Measurements from ENCODE around the gene NUDT8. TPM values are rescaled to one million over a fixed set of nuclear protein-coding genes. Genes with fewer than 3 reads are reported as not detected.

The NUDT8 gene
- total and polyA plus RNA-seq, 9 of the 15 experiments (the other 6 are each of a cell fraction or from before 2014, with no cell fraction given): 0.23 to 27.8 (median 5.0) TPM

- H2AFZ ChIP-seq (ENCODE audit: low read depth, low read length): peak overlapping the region; percentile 41; the same call in 1 of the 2 replicates
- 3% methylated on average over 7 of the region's 7 CpGs for WGBS (ENCODE audit: insufficient coverage, low coverage, missing lambda C conversion rate)
- H3K36me3 ChIP-seq (ENCODE audit: control insufficient read depth, insufficient read depth, low read length): no peaks in the 10 kb centered on the region
- H3K4me1 ChIP-seq (replicated peaks in 1 of 2; ENCODE audit: control insufficient read depth in 2 of 2, insufficient read depth in 2 of 2, low read length in 2 of 2): peaks cover 45% of the 10 kb centered on the region in 2 experiments
- intact Hi-C loops (cut with micrococcal nuclease): no loop called here
- no peaks in the 10 kb centered on the region for H3K9me1 ChIP-seq (ENCODE audit: control insufficient read depth, insufficient read depth, low read length)
- peak in 2 of 4 experiments; percentile 65 to 89 for DNase-seq (ENCODE audit: extremely low read depth in 1 of 4, low spot score in 3 of 4)
- peak overlapping the region; percentile 59 for H3K27ac ChIP-seq (ENCODE audit: extremely low read depth, low read depth, low read length)
- peak overlapping the region; percentile 51 for H3K4me2 ChIP-seq (ENCODE audit: insufficient read depth, low read length)
- H3K9ac ChIP-seq (ENCODE audit: insufficient read depth in 1 of 2, low read depth in 2 of 2, low read length in 2 of 2): peak overlapping the region in 1 of 2 experiments; percentile 18; a peak in 1 of 4 replicates
- no peaks in the 10 kb centered on the region for H3K27me3 ChIP-seq (ENCODE audit: control insufficient read depth in 2 of 2, insufficient read depth in 2 of 2, low read length in 2 of 2)
- ChIA-PET CTCF (ENCODE audit: low intra/inter-chr PET ratio) (no interaction called here), POLR2A (interaction anchor here (0.6 to 3.9 kb wide), 4 partner anchors 10 to 487 kb away, joined by 4 to 15 read pairs (median 10); no protein-coding TSS in a partner anchor)
- peaks cover 8% of the 10 kb centered on the region for H3K9me3 ChIP-seq (replicated peaks; ENCODE audit: control insufficient read depth, insufficient read depth, low read depth, low read length)
- BruUV-seq (replicated peaks): no TSS peak
- H4K20me1 ChIP-seq (replicated peaks; ENCODE audit: control insufficient read depth, insufficient read depth, low read length): no peaks in the 10 kb centered on the region
- no peak overlapping the region for H3K4me3 ChIP-seq
- peak; percentile 91 for FAIRE-seq
- peak; percentile 89 for ATAC-seq
- in situ Hi-C loops (cut with MboI): no loop called here
- H3K79me2 ChIP-seq (ENCODE audit: control insufficient read depth, insufficient read depth, low read length): no peaks in the 10 kb centered on the region
- no peak for TF ChIP-seq ZNF280B (CRISPR knock-in tag; IDR thresholded peaks at IDR 0.05)
- 0 out of 2 replicates have a peak, but pooled peaks have one; percentile 45 for TF ChIP-seq ARID3A (IDR thresholded peaks at IDR 0.05; ENCODE audit: borderline replicate concordance, low read depth, low read length)
- 0 out of 2 replicates have a peak, but pooled peaks have one; percentile 9 for TF ChIP-seq MTA1 (IDR thresholded peaks at IDR 0.05; ENCODE audit: borderline replicate concordance)
- TF ChIP-seq EP300 (IDR thresholded peaks at IDR 0.05; ENCODE audit: low read length): peak; percentile 85
- TF ChIP-seq ILF3 (IDR thresholded peaks at IDR 0.05; ENCODE audit: borderline replicate concordance): no peak
- peak; percentile 88 for TF ChIP-seq MITF (IDR thresholded peaks at IDR 0.05)
- no peak for TF ChIP-seq ZNF121 (CRISPR knock-in tag; conservative IDR thresholded peaks at IDR 0.05)
- TF ChIP-seq STAT5A (IDR thresholded peaks at IDR 0.05; ENCODE audit: borderline replicate concordance, low read length): peak; percentile 58
- TF ChIP-seq HMBOX1 (IDR thresholded peaks at IDR 0.05): peak; percentile 36; the same call in 1 of the 2 replicates
- TF ChIP-seq FOXO4 (CRISPR knock-in tag; IDR thresholded peaks at IDR 0.05): no peak
- no peak for TF ChIP-seq ZNF41 (CRISPR knock-in tag; conservative IDR thresholded peaks at IDR 0.05)
- no peak for TF ChIP-seq FOXP1 (CRISPR knock-in tag; IDR thresholded peaks at IDR 0.05)
- no peak for TF ChIP-seq ZNF75A (CRISPR knock-in tag; IDR thresholded peaks at IDR 0.05)
These were observed 29.3 kb downstream of the NUDT8 start for GRCh38 chr11:67600324-67601029.

All from K562 (cell line).